ENCODE measurements around the gene TTBK1. TPM values are rescaled to one million over a fixed set of nuclear protein-coding genes. Genes with fewer than 3 reads are reported as not detected.

The TTBK1 gene
- total and polyA plus RNA-seq, 2 donors (not counting 1 experiment from before 2014, with no cell fraction given) = 0.07 TPM; not detected in 1

- ChIA-PET POLR2A (no interaction called here), CTCF (interaction anchor here (0.9 to 1.1 kb wide), 3 partner anchors 23 to 111 kb away, joined by 3 to 5 read pairs (median 3); no protein-coding TSS in a partner anchor)
- Mint-ChIP-seq H3K27ac (no peak overlapping the region), H3K27me3 (peaks cover 31% of the 10 kb centered on the region), H3K4me1 (peaks cover 5% of the 10 kb centered on the region), H3K9me3 (ENCODE audit: insufficient read depth) (no peaks in the 10 kb centered on the region), H3K4me3 (no peak overlapping the region)
- DNase-seq = no peak
- Histone ChIP-seq H3K9ac (ENCODE audit: low read length) (no peak overlapping the region), H3K4me1 (ENCODE audit: control insufficient read depth in 2 of 2, insufficient read depth in 2 of 2, low read length in 2 of 2) (no peaks in the 10 kb centered on the region), H3K36me3 (replicated peaks in 1 of 2; ENCODE audit: control extremely low read depth in 1 of 2, control insufficient read depth in 1 of 2, extremely low read depth in 1 of 2, insufficient read depth in 2 of 2, low read length in 1 of 2) (no peaks in the 10 kb centered on the region), H4K20me1 (ENCODE audit: control insufficient read depth, insufficient read depth, low read length, poor library complexity, severe bottlenecking) (no peaks in the 10 kb centered on the region), H3K27me3 (replicated peaks in 1 of 4; ENCODE audit: control extremely low read depth in 1 of 4, control insufficient read depth in 3 of 4, insufficient read depth in 4 of 4, low read length in 3 of 4) (peaks cover 0 to 26% (median 9%) of the 10 kb centered on the region in 4 experiments), H3K9me3 (ENCODE audit: control extremely low read depth in 1 of 3, control insufficient read depth in 2 of 3, insufficient read depth in 1 of 3, low read length in 2 of 3) (no peaks in the 10 kb centered on the region), H2AFZ (ENCODE audit: insufficient read depth, low read depth, low read length, poor library complexity, severe bottlenecking) (no peak overlapping the region), H3K27ac (ENCODE audit: low read length in 2 of 2) (no peak overlapping the region), H3K4me3 (ENCODE audit: control extremely low read depth in 1 of 5, extremely low read depth in 1 of 5, insufficient read depth in 1 of 5, low read depth in 2 of 5, low read length in 4 of 5) (no peak overlapping the region), H3K79me2 (ENCODE audit: control insufficient read depth, insufficient read depth, low read length) (no peaks in the 10 kb centered on the region), H3K4me2 (replicated peaks; ENCODE audit: low read depth, low read length, poor library complexity, severe bottlenecking) (no peak overlapping the region)
- no peak for ATAC-seq (ENCODE audit: low read depth)
- TF ChIP-seq EZH2 (IDR thresholded peaks at IDR 0.05; ENCODE audit: borderline replicate concordance, insufficient read depth, low read depth, low read length, poor library complexity, severe bottlenecking) (no peak), CTCF (IDR thresholded peaks at IDR 0.05) (no peak)
- 90% methylated on average over 4 of the region's 6 CpGs for WGBS (ENCODE audit: insufficient coverage)
- intact Hi-C loops (cut with micrococcal nuclease) = no loop called here
Observed at GRCh38 chr6:43286456-43286979, 43.2 kb downstream of the TTBK1 start.

GRCh38 chr6:43286980-43287716, 43.9 kb downstream of the TTBK1 start:
- TF ChIP-seq EZH2 (IDR thresholded peaks at IDR 0.05; ENCODE audit: borderline replicate concordance, insufficient read depth, low read depth, low read length, poor library complexity, severe bottlenecking) (no peak), CTCF (IDR thresholded peaks at IDR 0.05) (no peak)
- H3K9me3 Mint-ChIP-seq (ENCODE audit: insufficient read depth) = no peaks in the 10 kb centered on the region
- H3K27ac ChIP-seq (ENCODE audit: low read length in 2 of 2) = no peak overlapping the region
- H3K4me3 ChIP-seq (ENCODE audit: control extremely low read depth in 1 of 5, extremely low read depth in 1 of 5, insufficient read depth in 1 of 5, low read depth in 2 of 5, low read length in 4 of 5) = no peak overlapping the region
- no peak overlapping the region for H3K9ac ChIP-seq (ENCODE audit: low read length)
- 86% methylated on average over 9 of the region's 10 CpGs for WGBS (ENCODE audit: insufficient coverage)
- no peaks in the 10 kb centered on the region for H3K9me3 ChIP-seq (ENCODE audit: control extremely low read depth in 1 of 3, control insufficient read depth in 2 of 3, insufficient read depth in 1 of 3, low read length in 2 of 3)
- H4K20me1 ChIP-seq (ENCODE audit: control insufficient read depth, insufficient read depth, low read length, poor library complexity, severe bottlenecking) = no peaks in the 10 kb centered on the region
- no peak overlapping the region for H2AFZ ChIP-seq (ENCODE audit: insufficient read depth, low read depth, low read length, poor library complexity, severe bottlenecking)
- ChIA-PET POLR2A (no interaction called here), CTCF (interaction anchor here (0.9 to 1.1 kb wide), 3 partner anchors 24 to 111 kb away, joined by 3 to 5 read pairs (median 3); no protein-coding TSS in a partner anchor)
- H3K4me1 ChIP-seq (ENCODE audit: control insufficient read depth in 2 of 2, insufficient read depth in 2 of 2, low read length in 2 of 2) = no peaks in the 10 kb centered on the region
- no peaks in the 10 kb centered on the region for H3K36me3 ChIP-seq (replicated peaks in 1 of 2; ENCODE audit: control extremely low read depth in 1 of 2, control insufficient read depth in 1 of 2, extremely low read depth in 1 of 2, insufficient read depth in 2 of 2, low read length in 1 of 2)
- H3K27me3 Mint-ChIP-seq = peaks cover 26% of the 10 kb centered on the region
- no peak overlapping the region for H3K27ac Mint-ChIP-seq
- H3K27me3 ChIP-seq (replicated peaks in 1 of 4; ENCODE audit: control extremely low read depth in 1 of 4, control insufficient read depth in 3 of 4, insufficient read depth in 4 of 4, low read length in 3 of 4) = peaks cover 0 to 26% (median 9%) of the 10 kb centered on the region in 4 experiments
- intact Hi-C loops (cut with micrococcal nuclease) = no loop called here
- no peak for ATAC-seq (ENCODE audit: low read depth)
- H3K4me2 ChIP-seq (replicated peaks; ENCODE audit: low read depth, low read length, poor library complexity, severe bottlenecking) = no peak overlapping the region
- peaks cover 5% of the 10 kb centered on the region for H3K4me1 Mint-ChIP-seq
- no peaks in the 10 kb centered on the region for H3K79me2 ChIP-seq (ENCODE audit: control insufficient read depth, insufficient read depth, low read length)
- no peak for DNase-seq
- H3K4me3 Mint-ChIP-seq = no peak overlapping the region

All from B cell (primary cell).